Frontal cortex (tissue), 1 donor: ENCODE measurements around the gene KLK13. TPM values are rescaled to one million over a fixed set of nuclear protein-coding genes. Genes with fewer than 3 reads are reported as not detected.

Source experiments
- total RNA-seq: library from RNA; depleted of rRNA; stranded (reverse); fragments of >200 nt; gene quantifications from one replicate; pipeline ENCODE4 v1.2.3, GENCODE V29; 2014

The KLK13 gene
- total RNA-seq, 1 donor from 2014 or later, result not detected

Other genes starting within 250 kb of the KLK13 start
- not detected for gene KLK1, start 241.3 kb downstream of the KLK13 start, total RNA-seq
- gene KLK15, start 231.5 kb downstream of the KLK13 start, total RNA-seq, result not detected
- not detected for gene KLK3, start 210.2 kb downstream of the KLK13 start, total RNA-seq
- not detected for gene KLK2, start 191.7 kb downstream of the KLK13 start, total RNA-seq
- not detected for gene KLK4, start 153.7 kb downstream of the KLK13 start, total RNA-seq
- gene KLK5, start 112.1 kb downstream of the KLK13 start, total RNA-seq, result not detected
- not detected for gene KLK6, start 95.5 kb downstream of the KLK13 start, total RNA-seq
- gene KLK7, start 81.2 kb downstream of the KLK13 start, total RNA-seq, result not detected
- gene KLK8, start 63.5 kb downstream of the KLK13 start, total RNA-seq, result not detected
- gene KLK10, start 45.4 kb downstream of the KLK13 start, total RNA-seq, result not detected
- gene KLK11, start 38.5 kb downstream of the KLK13 start, total RNA-seq, result not detected
- gene KLK12, start 30.1 kb downstream of the KLK13 start, total RNA-seq, result not detected
- not detected for gene KLK14, start 17.8 kb upstream of the KLK13 start, total RNA-seq
- gene CTU1, start 43.3 kb upstream of the KLK13 start, total RNA-seq, result 4.1 TPM
- gene SIGLEC9, start 59.8 kb upstream of the KLK13 start, total RNA-seq, result 0.41 TPM
- under 0.01 TPM for gene SIGLEC7, start 77.2 kb upstream of the KLK13 start, total RNA-seq
- 0.41 TPM for gene CD33, start 160.0 kb upstream of the KLK13 start, total RNA-seq
- not detected for gene SIGLECL1, start 186.0 kb upstream of the KLK13 start, total RNA-seq
- 4.1 TPM for gene IGLON5, start 246.6 kb upstream of the KLK13 start, total RNA-seq